H1 (cell line): Measurements from ENCODE around the gene DNMT1.
A peak's percentile ranks its signal among the peaks of the same experiment; 100 is the strongest.

Experiments
- GTF2F1 ChIP-seq: IDR thresholded peaks from 2 replicates; pipeline ENCODE4 v1.6.1; 2012; ENCODE audit warnings: low read depth, low read length, improper control_type of control experiment, borderline replicate concordance
- POLR2A ChIP-seq, 2 experiments: IDR thresholded peaks; 1 replicate in 1 of 2; 2 replicates in 1 of 2; pipeline ENCODE4 v1.6.1; 2011; ENCODE audit warnings: low read depth in 2 of 2, low read length in 2 of 2, mild to moderate bottlenecking in 2 of 2; ENCODE audit errors: control extremely low read depth in 1 of 2
- RFX5 ChIP-seq: IDR thresholded peaks from 2 replicates; pipeline ENCODE4 v1.6.1; 2011; ENCODE audit warnings: low read depth, low read length, improper control_type of control experiment, borderline replicate concordance
- TF ChIP-seq, protein P1 (sequence below), 3 experiments: IDR thresholded peaks; 1 replicate in 2 of 3; 2 replicates in 1 of 3; pipeline versions ENCODE4 v1.5.1 to v1.6.1; 2011; ENCODE audit warnings: low read length in 3 of 3, mild to moderate bottlenecking in 3 of 3, inconsistent platforms in 2 of 3, low read depth in 1 of 3, moderate library complexity in 1 of 3; ENCODE audit not compliant: insufficient read depth in 1 of 3; ENCODE audit errors: control extremely low read depth in 1 of 3

DNA sequence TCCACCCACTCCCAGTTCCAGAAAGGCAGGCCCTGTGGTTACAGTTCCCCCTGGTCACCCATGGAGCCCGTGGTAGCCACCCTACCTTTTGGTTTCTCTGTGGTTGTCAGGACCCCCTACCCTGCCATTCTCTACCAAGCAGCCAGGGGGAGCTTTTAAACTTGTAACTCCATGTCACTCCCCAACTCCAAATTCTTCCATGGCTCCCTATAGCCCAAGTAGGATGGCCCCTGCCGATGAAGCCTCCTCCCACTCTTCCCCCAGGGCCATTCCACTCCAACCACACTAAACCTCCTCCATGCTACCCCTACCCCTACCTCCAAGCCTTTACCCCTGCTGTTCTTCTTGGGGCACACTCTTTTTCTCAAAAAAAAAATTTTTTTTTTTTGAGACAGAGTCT, 34.2 kb upstream of the DNMT1 start:
- TF ChIP-seq RFX5 (no peak), GTF2F1 (no peak), POLR2A (IDR thresholded peaks at IDR 0.05; ENCODE audit: control extremely low read depth in 1 of 2, low read depth in 2 of 2, low read length in 2 of 2) (no peak)
- TF ChIP-seq, protein P1, sequence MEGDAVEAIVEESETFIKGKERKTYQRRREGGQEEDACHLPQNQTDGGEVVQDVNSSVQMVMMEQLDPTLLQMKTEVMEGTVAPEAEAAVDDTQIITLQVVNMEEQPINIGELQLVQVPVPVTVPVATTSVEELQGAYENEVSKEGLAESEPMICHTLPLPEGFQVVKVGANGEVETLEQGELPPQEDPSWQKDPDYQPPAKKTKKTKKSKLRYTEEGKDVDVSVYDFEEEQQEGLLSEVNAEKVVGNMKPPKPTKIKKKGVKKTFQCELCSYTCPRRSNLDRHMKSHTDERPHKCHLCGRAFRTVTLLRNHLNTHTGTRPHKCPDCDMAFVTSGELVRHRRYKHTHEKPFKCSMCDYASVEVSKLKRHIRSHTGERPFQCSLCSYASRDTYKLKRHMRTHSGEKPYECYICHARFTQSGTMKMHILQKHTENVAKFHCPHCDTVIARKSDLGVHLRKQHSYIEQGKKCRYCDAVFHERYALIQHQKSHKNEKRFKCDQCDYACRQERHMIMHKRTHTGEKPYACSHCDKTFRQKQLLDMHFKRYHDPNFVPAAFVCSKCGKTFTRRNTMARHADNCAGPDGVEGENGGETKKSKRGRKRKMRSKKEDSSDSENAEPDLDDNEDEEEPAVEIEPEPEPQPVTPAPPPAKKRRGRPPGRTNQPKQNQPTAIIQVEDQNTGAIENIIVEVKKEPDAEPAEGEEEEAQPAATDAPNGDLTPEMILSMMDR (IDR thresholded peaks at IDR 0.05; ENCODE audit: control extremely low read depth in 1 of 3, insufficient read depth in 1 of 3, low read depth in 1 of 3, low read length in 3 of 3): peak; percentile 40 to 59 (median 43)
